ENCODE data around the gene ZNF831. TPM values are rescaled to one million over a fixed set of nuclear protein-coding genes. Genes with fewer than 3 reads are reported as not detected.

ZNF831 gene
- total RNA-seq, 1 experiment from 2014 or later: 0.15 TPM

DNA sequence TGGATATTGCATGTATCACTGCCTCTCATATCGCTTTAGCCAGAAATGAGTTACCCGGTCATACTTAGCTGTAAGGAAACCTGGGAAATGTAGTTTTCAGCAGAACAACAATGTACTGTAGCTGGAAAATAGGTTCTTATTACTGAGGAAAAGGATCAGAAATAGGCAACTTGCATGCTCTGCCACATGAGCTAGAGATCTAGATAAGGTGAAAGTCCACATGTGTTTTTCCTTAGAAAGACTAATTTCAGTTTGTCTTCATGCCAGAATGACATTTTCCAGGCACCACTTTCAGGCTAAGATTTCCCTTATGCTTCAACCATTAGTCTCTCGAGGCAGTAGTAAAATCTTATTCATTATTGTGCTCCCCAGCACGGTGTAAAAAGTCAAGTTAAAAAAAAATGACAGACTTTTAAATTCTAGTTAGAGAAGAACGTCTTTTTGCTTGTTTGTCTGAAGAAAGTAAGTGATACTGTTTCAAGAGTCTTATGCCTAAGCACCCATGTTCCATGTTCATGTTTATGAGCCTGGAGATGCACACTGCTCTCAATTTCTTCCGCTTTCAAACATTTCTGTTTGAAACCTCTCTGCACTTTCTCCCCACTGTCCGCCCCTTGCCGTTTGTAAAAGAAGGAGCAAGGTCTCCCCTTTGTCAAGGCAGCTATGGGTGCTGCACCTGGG, 67.6 kb downstream of the ZNF831 start (continued):
- TF ChIP-seq ZNF274 (IDR thresholded peaks at IDR 0.05; ENCODE audit: low read depth, low read length): no peak

- TF ChIP-seq, protein P1, sequence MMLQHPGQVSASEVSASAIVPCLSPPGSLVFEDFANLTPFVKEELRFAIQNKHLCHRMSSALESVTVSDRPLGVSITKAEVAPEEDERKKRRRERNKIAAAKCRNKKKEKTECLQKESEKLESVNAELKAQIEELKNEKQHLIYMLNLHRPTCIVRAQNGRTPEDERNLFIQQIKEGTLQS (IDR thresholded peaks at IDR 0.05): no peak
- TF ChIP-seq CTCF (IDR thresholded peaks at IDR 0.05 in 2 of 3, conservative IDR thresholded peaks at IDR 0.05 in 1 of 3; ENCODE audit: borderline replicate concordance in 1 of 3, insufficient read depth in 1 of 3, low read depth in 2 of 3, low read length in 2 of 3): no peak
- TF ChIP-seq SIN3A (IDR thresholded peaks at IDR 0.05; ENCODE audit: low read depth): no peak
- H3K9me2 ChIP-seq (ENCODE audit: insufficient read depth): no peaks in the 10 kb centered on the region
- ChIA-PET RAD21 (ENCODE audit: low non-redundant PET in 1 of 2, low total read pairs in 2 of 2, uncharacterized antibody in 2 of 2, unreplicated experiment in 2 of 2) (no interaction called here), CTCF (interaction anchor here (1.1 kb wide), 1 partner anchor 10 kb away, joined by 5 read pairs; no protein-coding TSS in a partner anchor), POLR2A (no interaction called here)
- BruUV-seq (replicated peaks): no TSS peak
- no peak overlapping the region for H3K4me3 ChIP-seq (replicated peaks in 1 of 2; ENCODE audit: low read depth in 1 of 2, low read length in 2 of 2)
- no peaks in the 10 kb centered on the region for H3K79me2 ChIP-seq (ENCODE audit: insufficient read depth, low read length)
- no peak overlapping the region for H3K27ac ChIP-seq (ENCODE audit: low read depth, low read length)
- H2AFZ ChIP-seq (ENCODE audit: low read depth, low read length, poor library complexity, severe bottlenecking): no peak overlapping the region
- DNase-seq (ENCODE audit: low read depth, low spot score) (no peak), ATAC-seq (no peak)
- no peaks in the 10 kb centered on the region for H4K20me1 ChIP-seq (ENCODE audit: insufficient read depth)
- no peak overlapping the region for H3K4me2 ChIP-seq (ENCODE audit: low read length)
- no peaks in the 10 kb centered on the region for H3K4me1 ChIP-seq (ENCODE audit: control insufficient read depth in 1 of 2, insufficient read depth in 2 of 2, low read length in 2 of 2)
- H3K9me3 ChIP-seq (ENCODE audit: control insufficient read depth in 1 of 2, insufficient read depth in 1 of 2, low read depth in 1 of 2, low read length in 2 of 2): no peaks in the 10 kb centered on the region
- intact Hi-C loops (cut with micrococcal nuclease): no loop called here
- H3K27me3 ChIP-seq (ENCODE audit: insufficient read depth, low read length): peaks cover 69% of the 10 kb centered on the region
- H3K36me3 ChIP-seq (ENCODE audit: control insufficient read depth in 1 of 2, insufficient read depth in 2 of 2, low read length in 2 of 2): no peaks in the 10 kb centered on the region; a peak in 1 of 4 replicates
- H3K9ac ChIP-seq (ENCODE audit: low read length): no peak overlapping the region
Observed at GRCh38 chr20:59232618-59233017, 69.0 kb downstream of the ZNF831 start.
